ENCODE results near the gene IFT122.

IFT122 gene

GRCh38 chr3:129519449-129519848 lies 79.4 kb downstream of the IFT122 start:
- no CpG with 5 or more reads among the region's 10 CpGs for WGBS (ENCODE audit: extremely low coverage, insufficient coverage, low lambda C conversion rate)
- no peak overlapping the region for H2BK120ac ChIP-seq (ENCODE audit: low read depth, low read length)
- no peak overlapping the region for H3K4ac ChIP-seq (ENCODE audit: low read depth, low read length)
- no peak for DNase-seq
- no peaks in the 10 kb centered on the region for H3K36me3 ChIP-seq (ENCODE audit: control insufficient read depth, insufficient read depth, low read length)
- H3K79me2 ChIP-seq (ENCODE audit: control insufficient read depth, insufficient read depth, low read length): no peaks in the 10 kb centered on the region
- no peak overlapping the region for H3K4me2 ChIP-seq (ENCODE audit: low read length)
- H4K8ac ChIP-seq (ENCODE audit: low read depth, low read length): no peak overlapping the region
- H3K4me1 ChIP-seq (ENCODE audit: control insufficient read depth, low read depth, low read length): no peaks in the 10 kb centered on the region
- H4K5ac ChIP-seq (ENCODE audit: low read length): no peak overlapping the region
- no peaks in the 10 kb centered on the region for H3K27me3 ChIP-seq (ENCODE audit: insufficient read depth, low read length, poor library complexity)
- H3K23ac ChIP-seq (ENCODE audit: low read length): no peak overlapping the region
- no peak overlapping the region for H2AK5ac ChIP-seq (ENCODE audit: low read length)
- no peak overlapping the region for H2BK15ac ChIP-seq (replicated peaks; ENCODE audit: low read depth)
- H3K27ac ChIP-seq (ENCODE audit: low read depth, low read length): no peak overlapping the region
- H3K9ac ChIP-seq (ENCODE audit: low read length): no peak overlapping the region
- H3K4me3 ChIP-seq (ENCODE audit: low read length): no peak overlapping the region
- no peak overlapping the region for H3K18ac ChIP-seq (ENCODE audit: low read length)
- no peaks in the 10 kb centered on the region for H3K79me1 ChIP-seq (ENCODE audit: low read length)
- no peak overlapping the region for H2BK5ac ChIP-seq (ENCODE audit: low read length)
- no peak overlapping the region for H3K56ac ChIP-seq (ENCODE audit: low read length)

GRCh38 chr3:129519896-129520715 lies 80.1 kb downstream of the IFT122 start:
- H3K36me3 ChIP-seq (ENCODE audit: control insufficient read depth, insufficient read depth, low read length): no peaks in the 10 kb centered on the region
- no peak overlapping the region for H4K8ac ChIP-seq (ENCODE audit: low read depth, low read length)
- H3K4me3 ChIP-seq (ENCODE audit: low read length): no peak overlapping the region
- WGBS (ENCODE audit: extremely low coverage, insufficient coverage, low lambda C conversion rate): no CpG with 5 or more reads among the region's 15 CpGs
- H3K4me1 ChIP-seq (ENCODE audit: control insufficient read depth, low read depth, low read length): no peaks in the 10 kb centered on the region
- H3K79me1 ChIP-seq (ENCODE audit: low read length): no peaks in the 10 kb centered on the region
- H3K79me2 ChIP-seq (ENCODE audit: control insufficient read depth, insufficient read depth, low read length): no peaks in the 10 kb centered on the region
- no peak overlapping the region for H3K9ac ChIP-seq (ENCODE audit: low read length)
- no peak overlapping the region for H4K5ac ChIP-seq (ENCODE audit: low read length)
- no peak overlapping the region for H2BK15ac ChIP-seq (replicated peaks; ENCODE audit: low read depth)
- H3K4me2 ChIP-seq (ENCODE audit: low read length): no peak overlapping the region
- DNase-seq: no peak
- no peak overlapping the region for H2BK5ac ChIP-seq (ENCODE audit: low read length)
- no peak overlapping the region for H2AK5ac ChIP-seq (ENCODE audit: low read length)
- no peak overlapping the region for H3K56ac ChIP-seq (ENCODE audit: low read length)
- H2BK120ac ChIP-seq (ENCODE audit: low read depth, low read length): no peak overlapping the region
- H3K18ac ChIP-seq (ENCODE audit: low read length): no peak overlapping the region
- no peak overlapping the region for H3K23ac ChIP-seq (ENCODE audit: low read length)
- H3K27ac ChIP-seq (ENCODE audit: low read depth, low read length): no peak overlapping the region
- no peaks in the 10 kb centered on the region for H3K27me3 ChIP-seq (ENCODE audit: insufficient read depth, low read length, poor library complexity)
- no peak overlapping the region for H3K4ac ChIP-seq (ENCODE audit: low read depth, low read length)

- Histone ChIP-seq H2BK15ac (replicated peaks; ENCODE audit: low read depth) (no peak overlapping the region), H3K27ac (ENCODE audit: low read depth, low read length) (no peak overlapping the region), H3K79me1 (ENCODE audit: low read length) (no peaks in the 10 kb centered on the region), H3K4me1 (ENCODE audit: control insufficient read depth, low read depth, low read length) (no peaks in the 10 kb centered on the region), H3K18ac (ENCODE audit: low read length) (no peak overlapping the region), H2AK5ac (ENCODE audit: low read length) (no peak overlapping the region), H3K23ac (ENCODE audit: low read length) (no peak overlapping the region), H2BK120ac (ENCODE audit: low read depth, low read length) (no peak overlapping the region), H2BK5ac (ENCODE audit: low read length) (no peak overlapping the region), H3K79me2 (ENCODE audit: control insufficient read depth, insufficient read depth, low read length) (no peaks in the 10 kb centered on the region), H3K56ac (ENCODE audit: low read length) (no peak overlapping the region), H3K4me3 (ENCODE audit: low read length) (no peak overlapping the region), H4K8ac (ENCODE audit: low read depth, low read length) (no peak overlapping the region), H3K4me2 (ENCODE audit: low read length) (no peak overlapping the region), H3K36me3 (ENCODE audit: control insufficient read depth, insufficient read depth, low read length) (no peaks in the 10 kb centered on the region), H3K27me3 (ENCODE audit: insufficient read depth, low read length, poor library complexity) (no peaks in the 10 kb centered on the region), H3K9ac (ENCODE audit: low read length) (no peak overlapping the region), H3K4ac (ENCODE audit: low read depth, low read length) (no peak overlapping the region), H4K5ac (ENCODE audit: low read length) (no peak overlapping the region)
- no CpG with 5 or more reads among the region's 4 CpGs for WGBS (ENCODE audit: extremely low coverage, insufficient coverage, low lambda C conversion rate)
- no peak for DNase-seq
Measured at GRCh38 chr3:129520960-129521359, 80.9 kb downstream of the IFT122 start.

- H3K4ac ChIP-seq (ENCODE audit: low read depth, low read length): no peak overlapping the region
- H3K18ac ChIP-seq (ENCODE audit: low read length): no peak overlapping the region
- no peak overlapping the region for H2BK120ac ChIP-seq (ENCODE audit: low read depth, low read length)
- no peak overlapping the region for H2BK5ac ChIP-seq (ENCODE audit: low read length)
- H3K36me3 ChIP-seq (ENCODE audit: control insufficient read depth, insufficient read depth, low read length): no peaks in the 10 kb centered on the region
- no peaks in the 10 kb centered on the region for H3K27me3 ChIP-seq (ENCODE audit: insufficient read depth, low read length, poor library complexity)
- no CpG with 5 or more reads among the region's 8 CpGs for WGBS (ENCODE audit: extremely low coverage, insufficient coverage, low lambda C conversion rate)
- H3K4me1 ChIP-seq (ENCODE audit: control insufficient read depth, low read depth, low read length): no peaks in the 10 kb centered on the region
- H2BK15ac ChIP-seq (replicated peaks; ENCODE audit: low read depth): no peak overlapping the region
- no peak overlapping the region for H4K5ac ChIP-seq (ENCODE audit: low read length)
- H3K79me2 ChIP-seq (ENCODE audit: control insufficient read depth, insufficient read depth, low read length): no peaks in the 10 kb centered on the region
- no peaks in the 10 kb centered on the region for H3K79me1 ChIP-seq (ENCODE audit: low read length)
- no peak overlapping the region for H2AK5ac ChIP-seq (ENCODE audit: low read length)
- H3K23ac ChIP-seq (ENCODE audit: low read length): no peak overlapping the region
- H3K4me2 ChIP-seq (ENCODE audit: low read length): no peak overlapping the region
- no peak overlapping the region for H3K9ac ChIP-seq (ENCODE audit: low read length)
- no peak overlapping the region for H4K8ac ChIP-seq (ENCODE audit: low read depth, low read length)
- H3K27ac ChIP-seq (ENCODE audit: low read depth, low read length): no peak overlapping the region
- no peak overlapping the region for H3K56ac ChIP-seq (ENCODE audit: low read length)
- no peak overlapping the region for H3K4me3 ChIP-seq (ENCODE audit: low read length)
- DNase-seq: no peak
Measured at GRCh38 chr3:129521611-129522010, 81.6 kb downstream of the IFT122 start.

- Histone ChIP-seq H3K4ac (ENCODE audit: low read depth, low read length) (no peak overlapping the region), H3K18ac (ENCODE audit: low read length) (no peak overlapping the region), H2BK15ac (replicated peaks; ENCODE audit: low read depth) (no peak overlapping the region), H3K4me2 (ENCODE audit: low read length) (no peak overlapping the region), H3K27ac (ENCODE audit: low read depth, low read length) (no peak overlapping the region), H3K56ac (ENCODE audit: low read length) (no peak overlapping the region), H3K79me1 (ENCODE audit: low read length) (no peaks in the 10 kb centered on the region), H3K4me1 (ENCODE audit: control insufficient read depth, low read depth, low read length) (no peaks in the 10 kb centered on the region), H3K27me3 (ENCODE audit: insufficient read depth, low read length, poor library complexity) (no peaks in the 10 kb centered on the region), H3K4me3 (ENCODE audit: low read length) (no peak overlapping the region), H4K8ac (ENCODE audit: low read depth, low read length) (no peak overlapping the region), H3K79me2 (ENCODE audit: control insufficient read depth, insufficient read depth, low read length) (no peaks in the 10 kb centered on the region), H2BK120ac (ENCODE audit: low read depth, low read length) (no peak overlapping the region), H3K23ac (ENCODE audit: low read length) (no peak overlapping the region), H3K9ac (ENCODE audit: low read length) (no peak overlapping the region), H2BK5ac (ENCODE audit: low read length) (no peak overlapping the region), H4K5ac (ENCODE audit: low read length) (no peak overlapping the region), H3K36me3 (ENCODE audit: control insufficient read depth, insufficient read depth, low read length) (no peaks in the 10 kb centered on the region), H2AK5ac (ENCODE audit: low read length) (no peak overlapping the region)
- no CpG with 5 or more reads among the region's 5 CpGs for WGBS (ENCODE audit: extremely low coverage, insufficient coverage, low lambda C conversion rate)
- DNase-seq: no peak
Measured at GRCh38 chr3:129522953-129523352, 82.9 kb downstream of the IFT122 start.

GRCh38 chr3:129524081-129524480 lies 84.1 kb downstream of the IFT122 start:
- Histone ChIP-seq H3K79me2 (ENCODE audit: control insufficient read depth, insufficient read depth, low read length) (no peaks in the 10 kb centered on the region), H3K9ac (ENCODE audit: low read length) (no peak overlapping the region), H3K23ac (ENCODE audit: low read length) (no peak overlapping the region), H2AK5ac (ENCODE audit: low read length) (no peak overlapping the region), H3K4me2 (ENCODE audit: low read length) (no peak overlapping the region), H3K27me3 (ENCODE audit: insufficient read depth, low read length, poor library complexity) (no peaks in the 10 kb centered on the region), H3K56ac (ENCODE audit: low read length) (no peak overlapping the region), H2BK5ac (ENCODE audit: low read length) (no peak overlapping the region), H2BK15ac (replicated peaks; ENCODE audit: low read depth) (no peak overlapping the region), H3K27ac (ENCODE audit: low read depth, low read length) (no peak overlapping the region), H4K8ac (ENCODE audit: low read depth, low read length) (no peak overlapping the region), H3K18ac (ENCODE audit: low read length) (no peak overlapping the region), H2BK120ac (ENCODE audit: low read depth, low read length) (no peak overlapping the region), H3K4me3 (ENCODE audit: low read length) (no peak overlapping the region), H3K79me1 (ENCODE audit: low read length) (no peaks in the 10 kb centered on the region), H4K5ac (ENCODE audit: low read length) (no peak overlapping the region), H3K4ac (ENCODE audit: low read depth, low read length) (no peak overlapping the region), H3K36me3 (ENCODE audit: control insufficient read depth, insufficient read depth, low read length) (no peaks in the 10 kb centered on the region), H3K4me1 (ENCODE audit: control insufficient read depth, low read depth, low read length) (no peaks in the 10 kb centered on the region)
- no CpG with 5 or more reads among the region's 4 CpGs for WGBS (ENCODE audit: extremely low coverage, insufficient coverage, low lambda C conversion rate)
- DNase-seq: no peak

Data from mesendoderm (in vitro differentiated cells).